GM12873 (cell line): ENCODE measurements around the gene FERD3L.

Experiments used
- CTCF ChIP-seq: IDR thresholded peaks from 2 replicates; pipeline ENCODE4 v1.5.1; 2012; ENCODE audit warnings: low read depth, mild to moderate bottlenecking, moderate library complexity, low read length, control low read depth; ENCODE audit not compliant: insufficient read depth; ENCODE audit errors: missing control alignments

The FERD3L gene

GRCh38 chr7:19095353-19095860 is 49.8 kb downstream of the FERD3L start:
- no peak for TF ChIP-seq CTCF
